ENCODE data around the gene ARFGEF2.
A peak's percentile ranks its signal among the peaks of the same experiment; 100 is the strongest.

ARFGEF2 gene

GRCh38 chr20:48892049-48892470 is 29.5 kb upstream of the ARFGEF2 start:
- Mint-ChIP-seq H3K9me3 (no peaks in the 10 kb centered on the region), H3K27me3 (no peaks in the 10 kb centered on the region), H3K27ac (no peak overlapping the region), H3K4me3 (no peak overlapping the region), H3K4me1 (ENCODE audit: low read depth) (no peaks in the 10 kb centered on the region), H3K36me3 (ENCODE audit: low read depth) (no peaks in the 10 kb centered on the region)

DNA sequence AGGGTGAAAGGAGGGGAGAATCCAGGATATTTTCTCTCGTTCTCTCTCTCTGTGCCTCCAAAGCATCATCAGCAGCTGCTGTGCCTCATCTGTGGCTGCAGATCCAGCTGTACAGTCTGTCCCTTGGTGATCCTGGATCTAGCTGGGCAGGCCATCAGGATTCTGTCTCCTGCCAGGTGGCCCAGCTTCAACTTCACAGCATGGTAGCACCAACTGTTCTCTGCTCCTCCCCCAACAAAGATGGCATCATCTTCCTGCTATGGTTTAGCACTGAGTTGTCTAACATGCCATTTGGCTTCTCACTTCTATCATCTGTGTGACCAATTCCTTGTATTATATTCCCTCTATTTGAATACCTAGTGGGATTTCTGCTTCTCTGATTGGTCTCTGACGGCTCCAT is 28.6 kb upstream of the ARFGEF2 start:
- H3K4me3 Mint-ChIP-seq, result no peak overlapping the region
- H3K4me1 Mint-ChIP-seq (ENCODE audit: low read depth), result peaks cover 5% of the 10 kb centered on the region
- H3K36me3 Mint-ChIP-seq (ENCODE audit: low read depth), result no peaks in the 10 kb centered on the region
- H3K9me3 Mint-ChIP-seq, result no peaks in the 10 kb centered on the region
- no peaks in the 10 kb centered on the region for H3K27me3 Mint-ChIP-seq
- H3K27ac Mint-ChIP-seq, result no peak overlapping the region

GRCh38 chr20:48893374-48893773 is 28.1 kb upstream of the ARFGEF2 start:
- H3K4me1 Mint-ChIP-seq (ENCODE audit: low read depth), result peaks cover 7% of the 10 kb centered on the region
- H3K9me3 Mint-ChIP-seq, result no peaks in the 10 kb centered on the region
- no peaks in the 10 kb centered on the region for H3K27me3 Mint-ChIP-seq
- no peak overlapping the region for H3K4me3 Mint-ChIP-seq
- no peaks in the 10 kb centered on the region for H3K36me3 Mint-ChIP-seq (ENCODE audit: low read depth)
- H3K27ac Mint-ChIP-seq, result no peak overlapping the region

GRCh38 chr20:48897305-48898010 is 24.1 kb upstream of the ARFGEF2 start:
- no peaks in the 10 kb centered on the region for H3K9me3 Mint-ChIP-seq
- no peaks in the 10 kb centered on the region for H3K36me3 Mint-ChIP-seq (ENCODE audit: low read depth)
- H3K4me1 Mint-ChIP-seq (ENCODE audit: low read depth), result peaks cover 13% of the 10 kb centered on the region
- no peaks in the 10 kb centered on the region for H3K27me3 Mint-ChIP-seq
- H3K4me3 Mint-ChIP-seq, result no peak overlapping the region
- H3K27ac Mint-ChIP-seq, result no peak overlapping the region

GRCh38 chr20:48898210-48898609 is 23.3 kb upstream of the ARFGEF2 start:
- Mint-ChIP-seq H3K9me3 (no peaks in the 10 kb centered on the region), H3K36me3 (ENCODE audit: low read depth) (no peaks in the 10 kb centered on the region), H3K4me1 (ENCODE audit: low read depth) (peaks cover 13% of the 10 kb centered on the region), H3K27me3 (no peaks in the 10 kb centered on the region), H3K27ac (no peak overlapping the region), H3K4me3 (no peak overlapping the region)

DNA sequence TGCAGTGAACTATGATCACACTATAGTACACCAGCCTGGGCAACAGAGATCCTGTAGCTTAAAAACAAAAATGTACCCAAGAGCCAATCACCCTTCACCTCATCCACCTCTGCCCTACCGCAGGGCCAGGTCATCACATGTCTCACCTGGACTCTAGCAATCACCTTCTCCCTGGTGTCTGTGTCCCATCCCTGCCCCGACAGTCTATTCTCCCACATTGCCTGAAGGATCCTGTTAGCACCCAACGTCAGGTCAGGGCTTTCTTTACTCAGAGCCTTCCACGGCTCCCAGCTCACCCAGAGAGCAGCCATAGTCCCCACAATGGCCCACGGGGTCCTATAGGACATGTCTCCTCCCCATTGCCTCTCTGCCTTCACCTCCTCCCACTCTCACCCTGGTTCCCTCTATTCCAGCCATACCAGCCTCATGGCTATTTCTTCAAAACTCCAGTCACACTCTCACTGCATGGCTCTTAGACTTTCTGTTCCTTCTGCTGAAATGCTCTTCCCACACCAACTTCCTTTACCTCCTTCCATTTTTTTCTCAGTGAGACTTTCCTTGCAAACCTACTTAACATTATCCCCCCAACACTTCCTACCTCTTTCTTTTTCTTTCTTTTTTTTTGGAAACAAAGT is 22.5 kb upstream of the ARFGEF2 start:
- Mint-ChIP-seq H3K4me1 (ENCODE audit: low read depth) (peaks cover 13% of the 10 kb centered on the region), H3K27ac (no peak overlapping the region), H3K9me3 (no peaks in the 10 kb centered on the region), H3K4me3 (no peak overlapping the region), H3K36me3 (ENCODE audit: low read depth) (no peaks in the 10 kb centered on the region), H3K27me3 (no peaks in the 10 kb centered on the region)

- no peak overlapping the region for H3K4me3 Mint-ChIP-seq
- peaks cover 20% of the 10 kb centered on the region for H3K4me1 Mint-ChIP-seq (ENCODE audit: low read depth)
- no peaks in the 10 kb centered on the region for H3K36me3 Mint-ChIP-seq (ENCODE audit: low read depth)
- no peaks in the 10 kb centered on the region for H3K9me3 Mint-ChIP-seq
- no peak overlapping the region for H3K27ac Mint-ChIP-seq
- H3K27me3 Mint-ChIP-seq, result no peaks in the 10 kb centered on the region
Measured at GRCh38 chr20:48899881-48900280, 21.6 kb upstream of the ARFGEF2 start.

DNA sequence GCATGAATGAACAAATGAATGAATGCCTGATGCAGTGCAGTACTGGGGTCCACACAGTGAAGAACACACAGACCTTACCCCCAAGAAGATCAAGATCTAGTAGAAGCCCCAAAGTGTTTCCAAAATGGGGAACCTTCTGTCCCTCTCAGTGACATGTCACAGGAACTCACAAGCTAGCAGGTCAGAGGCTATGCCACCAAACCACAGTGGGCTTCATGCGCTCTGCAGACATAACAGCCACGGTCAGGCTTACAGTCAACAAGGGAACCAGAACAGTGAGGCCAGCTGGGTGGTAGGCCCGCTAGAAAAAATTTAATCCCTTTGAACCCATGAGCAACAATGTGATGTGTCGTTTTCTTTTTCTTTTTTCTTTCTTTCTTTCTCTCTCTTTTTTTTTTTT is 20.2 kb upstream of the ARFGEF2 start:
- H3K27ac Mint-ChIP-seq, result no peak overlapping the region
- H3K9me3 Mint-ChIP-seq, result no peaks in the 10 kb centered on the region

GRCh38 chr20:48903705-48904104 is 17.8 kb upstream of the ARFGEF2 start:
- no peak overlapping the region for H3K27ac Mint-ChIP-seq
- no peaks in the 10 kb centered on the region for H3K27me3 Mint-ChIP-seq
- H3K4me3 Mint-ChIP-seq, result no peak overlapping the region
- H3K9me3 Mint-ChIP-seq, result peaks cover under 1% of the 10 kb centered on the region
- peaks cover 19% of the 10 kb centered on the region for H3K4me1 Mint-ChIP-seq (ENCODE audit: low read depth)
- H3K36me3 Mint-ChIP-seq (ENCODE audit: low read depth), result no peaks in the 10 kb centered on the region

More for the DNA sequence above, 20.2 kb upstream of the ARFGEF2 start:
- Mint-ChIP-seq H3K4me1 (ENCODE audit: low read depth) (peaks cover 26% of the 10 kb centered on the region), H3K27me3 (no peaks in the 10 kb centered on the region), H3K36me3 (ENCODE audit: low read depth) (no peaks in the 10 kb centered on the region), H3K4me3 (no peak overlapping the region)

GRCh38 chr20:48904566-48905296 is 16.8 kb upstream of the ARFGEF2 start:
- peak overlapping the region; percentile 18 for H3K4me3 Mint-ChIP-seq
- no peaks in the 10 kb centered on the region for H3K36me3 Mint-ChIP-seq (ENCODE audit: low read depth)
- no peaks in the 10 kb centered on the region for H3K27me3 Mint-ChIP-seq
- H3K27ac Mint-ChIP-seq, result peak overlapping the region; percentile 34
- H3K9me3 Mint-ChIP-seq, result peaks cover 5% of the 10 kb centered on the region
- peaks cover 23% of the 10 kb centered on the region for H3K4me1 Mint-ChIP-seq (ENCODE audit: low read depth)

DNA sequence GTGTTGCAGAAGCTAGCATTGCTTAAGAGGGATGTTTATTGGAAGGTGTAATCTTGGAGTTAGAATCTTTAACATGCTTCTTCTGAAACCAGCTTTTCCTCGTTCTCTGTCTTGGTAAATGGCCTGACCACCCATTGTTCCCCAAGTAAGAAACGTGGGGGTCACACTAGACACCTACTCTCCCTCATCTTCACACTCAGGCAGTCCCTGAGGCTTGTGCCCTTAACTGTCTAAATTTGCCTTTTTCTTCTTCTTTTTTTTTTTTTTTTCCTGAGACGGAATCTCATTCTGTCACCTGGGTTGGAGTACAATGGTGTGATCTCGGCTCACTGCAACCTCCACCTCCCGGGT is 16.2 kb upstream of the ARFGEF2 start:
- Mint-ChIP-seq H3K27ac (peak overlapping the region; percentile 34), H3K36me3 (ENCODE audit: low read depth) (no peaks in the 10 kb centered on the region), H3K4me3 (no peak overlapping the region), H3K9me3 (peaks cover 5% of the 10 kb centered on the region), H3K27me3 (no peaks in the 10 kb centered on the region), H3K4me1 (ENCODE audit: low read depth) (peaks cover 25% of the 10 kb centered on the region)

DNA sequence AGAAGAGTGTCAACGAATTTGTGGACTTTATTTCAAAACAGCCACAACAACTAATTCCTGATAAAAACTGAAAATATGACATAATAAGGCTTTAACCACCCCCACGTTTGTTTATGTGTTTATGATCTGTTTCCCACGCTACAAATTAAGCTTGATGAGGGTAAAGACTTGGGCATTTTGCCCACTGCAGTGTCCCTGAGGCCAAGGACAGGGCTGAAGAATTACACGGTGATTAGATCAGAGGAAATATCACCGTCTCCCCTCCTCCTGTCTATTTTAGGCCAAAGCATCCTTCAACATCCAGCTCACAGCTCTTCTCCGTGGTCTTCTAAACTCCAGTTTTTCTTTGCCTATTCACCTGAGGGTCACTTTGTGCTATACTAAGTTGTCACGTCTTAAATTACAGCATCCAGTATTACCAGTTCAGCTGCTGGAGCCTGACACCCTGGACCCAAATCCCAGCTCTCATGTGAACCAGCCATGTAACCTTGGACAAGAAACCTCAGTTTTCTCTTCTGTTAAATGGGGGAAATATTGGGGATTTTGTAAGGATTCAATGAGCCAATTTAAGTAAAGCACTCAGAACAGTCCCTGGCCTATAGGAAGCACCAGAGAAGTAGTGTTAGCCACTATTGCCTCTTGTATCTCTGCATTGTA is 15.2 kb upstream of the ARFGEF2 start:
- Mint-ChIP-seq H3K27me3 (no peaks in the 10 kb centered on the region), H3K27ac (no peak overlapping the region), H3K4me3 (no peak overlapping the region), H3K9me3 (peaks cover 5% of the 10 kb centered on the region), H3K4me1 (ENCODE audit: low read depth) (peaks cover 31% of the 10 kb centered on the region), H3K36me3 (ENCODE audit: low read depth) (no peaks in the 10 kb centered on the region)

- Mint-ChIP-seq H3K27ac (no peak overlapping the region), H3K36me3 (ENCODE audit: low read depth) (no peaks in the 10 kb centered on the region), H3K27me3 (no peaks in the 10 kb centered on the region), H3K9me3 (peaks cover 5% of the 10 kb centered on the region), H3K4me3 (no peak overlapping the region), H3K4me1 (ENCODE audit: low read depth) (peaks cover 32% of the 10 kb centered on the region)
Measured at GRCh38 chr20:48908656-48909319, 12.7 kb upstream of the ARFGEF2 start.

DNA sequence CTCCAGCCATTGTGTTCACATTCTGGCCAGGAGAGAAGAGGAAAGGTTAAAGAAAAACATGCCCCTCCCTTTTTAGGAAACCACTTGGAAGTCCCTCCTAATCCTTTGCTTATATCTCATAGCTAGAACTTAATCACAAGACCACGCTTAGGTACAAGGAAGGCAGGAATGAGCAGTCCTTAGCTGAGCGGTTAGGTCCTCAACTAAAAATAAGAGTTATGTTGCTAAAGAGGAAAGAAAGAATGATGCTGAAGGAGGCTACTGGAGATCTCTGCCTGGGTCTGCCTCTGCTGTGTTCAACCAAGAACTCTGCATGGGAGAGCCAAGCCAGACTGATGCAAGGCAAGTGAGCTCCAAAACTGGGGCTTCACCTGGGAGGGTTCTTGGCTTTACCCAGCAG is 11.6 kb upstream of the ARFGEF2 start:
- H3K36me3 Mint-ChIP-seq (ENCODE audit: low read depth), result no peaks in the 10 kb centered on the region
- H3K4me3 Mint-ChIP-seq, result no peak overlapping the region
- H3K4me1 Mint-ChIP-seq (ENCODE audit: low read depth), result peaks cover 25% of the 10 kb centered on the region
- H3K27ac Mint-ChIP-seq, result no peak overlapping the region
- H3K9me3 Mint-ChIP-seq, result peaks cover 5% of the 10 kb centered on the region
- H3K27me3 Mint-ChIP-seq, result no peaks in the 10 kb centered on the region
